HS-5 (cell line): ENCODE measurements around the gene PIPOX.

ENCODE experiments used
- DNase-seq: peaks from one replicate; pipeline ENCODE4 v3.0.0-alpha.2; 2012; ENCODE audit warnings: low read depth

PIPOX gene

DNA sequence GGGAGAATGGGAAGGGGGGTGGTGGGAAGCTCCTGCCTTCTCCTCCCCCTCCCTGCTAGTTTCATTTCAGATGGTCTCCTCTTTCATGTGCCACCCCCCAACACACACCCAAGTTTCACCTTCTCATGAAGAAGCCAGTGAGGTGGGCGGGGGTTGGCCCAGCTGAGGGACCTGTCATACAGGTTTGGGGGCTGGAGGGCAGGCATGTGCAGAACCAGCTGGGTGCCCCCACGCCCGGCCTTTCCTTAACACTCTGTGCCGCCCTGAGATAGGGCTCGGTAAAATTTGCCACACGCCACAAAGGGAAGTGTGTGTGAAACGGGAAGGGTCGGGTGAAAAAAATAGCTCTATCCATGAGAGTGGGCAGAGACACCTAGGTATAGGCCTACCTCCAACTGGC is 57.4 kb downstream of the PIPOX start:
- no peak for DNase-seq

DNA sequence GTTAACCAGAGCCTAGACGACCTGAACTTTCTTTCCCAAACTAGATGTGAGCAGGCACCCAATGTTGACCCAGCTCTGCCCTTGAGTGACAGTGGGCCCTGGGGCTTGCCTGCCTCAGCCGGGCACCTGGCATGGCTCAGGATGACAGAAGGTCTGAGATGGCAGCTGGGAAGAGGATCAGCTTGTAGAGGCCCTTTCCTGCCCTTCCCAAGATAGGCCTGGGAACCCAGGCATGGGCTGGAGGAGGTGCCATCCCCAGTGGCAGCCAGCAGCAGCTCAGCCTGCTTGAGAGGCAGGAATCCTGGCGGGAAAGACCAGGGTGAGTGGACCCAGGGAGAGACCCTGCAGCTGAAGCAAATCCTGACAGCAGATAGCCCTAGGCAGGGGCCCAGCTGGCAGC is 59.1 kb downstream of the PIPOX start:
- DNase-seq, result no peak

DNA sequence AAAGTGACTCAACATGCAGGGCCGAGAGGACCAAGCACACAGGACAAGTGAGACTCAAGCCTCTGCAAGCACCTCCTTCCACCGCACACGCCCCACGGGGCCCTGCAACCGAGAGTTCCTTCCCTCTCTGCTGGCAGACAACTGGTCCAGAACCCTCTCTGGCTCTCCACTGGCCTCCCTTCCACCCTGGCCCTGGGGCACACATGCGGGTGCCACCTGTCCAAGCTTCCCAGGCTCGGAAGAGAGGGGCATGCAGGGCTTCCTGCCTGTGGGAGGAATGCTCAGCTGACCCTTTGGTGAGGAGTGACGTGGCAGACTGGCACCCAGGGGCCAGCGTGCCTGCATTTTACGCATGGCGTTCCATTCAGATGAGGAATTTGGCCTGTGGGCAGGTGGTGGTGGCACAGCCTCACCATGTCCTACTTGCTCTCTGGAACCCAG is 59.8 kb downstream of the PIPOX start:
- no peak for DNase-seq

DNA sequence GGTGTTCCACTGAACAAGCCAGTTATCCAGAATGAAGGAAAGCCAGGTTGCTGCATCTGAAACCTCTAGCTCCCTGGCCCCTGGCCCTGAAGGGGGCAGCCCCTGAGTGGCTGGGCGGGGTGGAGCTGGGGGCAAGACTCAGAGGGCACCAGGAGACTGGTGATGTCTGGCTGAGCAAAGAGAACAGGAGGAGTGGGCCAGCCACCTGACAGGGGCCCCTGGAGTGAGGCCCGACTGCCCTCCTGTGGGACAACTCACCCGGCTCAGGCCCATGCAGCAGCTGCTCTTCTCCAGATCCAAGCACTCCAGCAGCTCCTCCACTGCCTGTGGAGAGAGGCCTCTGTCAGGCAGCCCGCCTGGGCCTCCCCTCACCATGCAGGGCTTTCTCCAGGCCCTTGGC is 60.4 kb downstream of the PIPOX start:
- no peak for DNase-seq
